Bladder microvascular endothelial cell (primary cell): ENCODE results near the gene ANKRD2. TPM values are rescaled to one million over a fixed set of nuclear protein-coding genes. Genes with fewer than 3 reads are reported as not detected.

Source experiments
- total RNA-seq: library from RNA; depleted of rRNA; stranded (reverse); fragments of >200 nt; gene quantifications from 2 replicates; pipeline ENCODE4 v1.2.3, GENCODE V29; 2014

The ANKRD2 gene
- total RNA-seq: 0.44 and 0.49 TPM in 2 replicates

GRCh38 chr10:97572214-97572989, at the start of gene ANKRD2:
ANKRD2 (plus strand) TSS chr10:97572779; CDS start chr10:97572789, 10 bp downstream.

GRCh38 chr10:97584060-97584797, 11.7 kb downstream of the ANKRD2 start, which contains the start of gene HOGA1:
HOGA1 (plus strand) TSS chr10:97584389; CDS start chr10:97584704, 315 bp downstream.

GRCh38 chr10:97589479-97589878, 16.9 kb downstream of the ANKRD2 start, which contains the start of gene C10orf62:
C10orf62 (plus strand) TSS chr10:97589721; CDS start chr10:97589898, 177 bp downstream.

GRCh38 chr10:97632949-97633884, 60.6 kb downstream of the ANKRD2 start, which contains the start of gene MORN4:
MORN4 (minus strand) TSS chr10:97633500; CDS start chr10:97619653, 13,847 bp downstream.

Other genes with a start within 250 kb of the ANKRD2 start
- gene FRAT2, start 238.1 kb upstream of the ANKRD2 start, total RNA-seq: 8.2 and 9.4 TPM in 2 replicates
- gene RRP12, start 171.4 kb upstream of the ANKRD2 start, total RNA-seq: 8.4 and 19.6 TPM in 2 replicates
- gene PGAM1, start 146.6 kb upstream of the ANKRD2 start, total RNA-seq: 186 and 221 TPM in 2 replicates
- 21.4 and 26.4 TPM in 2 replicates for gene EXOSC1, start 126.8 kb upstream of the ANKRD2 start, total RNA-seq
- gene ZDHHC16, start 126.6 kb upstream of the ANKRD2 start, total RNA-seq: 31.1 and 36.0 TPM in 2 replicates
- gene MMS19, start 74.4 kb upstream of the ANKRD2 start, total RNA-seq: 59.3 and 78.1 TPM in 2 replicates
- gene UBTD1, start 73.9 kb upstream of the ANKRD2 start, total RNA-seq: 38.5 and 41.0 TPM in 2 replicates
- 0.16 and 0.25 TPM in 2 replicates for gene HOGA1, start 11.6 kb downstream of the ANKRD2 start, total RNA-seq
- 0.06 TPM in 1 of 2 replicates, not detected in the other for gene C10orf62, start 16.9 kb downstream of the ANKRD2 start, total RNA-seq
- 2.3 and 3.8 TPM in 2 replicates for gene MORN4, start 60.7 kb downstream of the ANKRD2 start, total RNA-seq
- gene PI4K2A, start 67.9 kb downstream of the ANKRD2 start, total RNA-seq: 8.4 and 13.6 TPM in 2 replicates
- 1.3 and 3.8 TPM in 2 replicates for gene AVPI1, start 114.5 kb downstream of the ANKRD2 start, total RNA-seq
- 6.6 and 16.4 TPM in 2 replicates for gene MARVELD1, start 141.0 kb downstream of the ANKRD2 start, total RNA-seq
- gene ZFYVE27, start 164.3 kb downstream of the ANKRD2 start, total RNA-seq: 10.8 and 24.2 TPM in 2 replicates
- gene SFRP5, start 199.2 kb downstream of the ANKRD2 start, total RNA-seq: not detected in 2 replicates